ENCODE measurements around the gene BRINP1. TPM values are rescaled to one million over a fixed set of nuclear protein-coding genes. Genes with fewer than 3 reads are reported as not detected.

BRINP1 gene
- total RNA-seq, 1 donor from 2014 or later, result 11.4 TPM

DNA sequence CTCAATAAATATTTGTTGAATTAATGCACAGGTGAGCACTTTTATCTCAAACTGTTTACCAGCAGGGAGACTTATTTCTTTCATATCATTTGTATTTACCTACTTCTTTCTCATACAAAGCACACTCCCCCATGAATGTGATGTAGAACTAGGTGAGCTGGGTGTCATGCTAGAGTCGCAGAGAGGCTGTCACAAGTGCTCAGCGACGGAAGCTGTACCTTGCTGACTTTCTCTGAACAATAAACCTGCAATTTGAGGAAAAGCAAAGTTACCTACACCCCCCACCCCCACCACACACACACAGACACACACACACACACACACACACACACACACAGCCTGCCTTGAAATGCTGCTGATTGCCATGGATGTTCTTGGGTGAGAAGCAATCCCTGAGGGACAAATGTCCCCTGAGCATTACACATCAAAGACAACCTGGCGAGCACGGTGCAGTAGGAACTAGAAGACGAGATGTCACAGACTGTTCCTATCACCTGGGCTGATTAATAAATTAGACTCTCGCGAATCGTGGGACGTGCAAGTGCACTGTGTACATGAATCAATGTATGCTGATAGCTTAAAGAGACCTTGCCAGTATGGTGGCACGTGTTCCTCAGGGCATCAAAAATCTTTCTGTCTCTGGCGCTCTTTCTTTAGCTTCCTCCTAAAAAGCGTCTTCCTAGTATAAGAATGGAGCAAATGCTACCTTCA lies 66.1 kb downstream of the BRINP1 start:
- H3K4me1 Mint-ChIP-seq (ENCODE audit: unreplicated experiment), result peaks cover 4% of the 10 kb centered on the region

DNA sequence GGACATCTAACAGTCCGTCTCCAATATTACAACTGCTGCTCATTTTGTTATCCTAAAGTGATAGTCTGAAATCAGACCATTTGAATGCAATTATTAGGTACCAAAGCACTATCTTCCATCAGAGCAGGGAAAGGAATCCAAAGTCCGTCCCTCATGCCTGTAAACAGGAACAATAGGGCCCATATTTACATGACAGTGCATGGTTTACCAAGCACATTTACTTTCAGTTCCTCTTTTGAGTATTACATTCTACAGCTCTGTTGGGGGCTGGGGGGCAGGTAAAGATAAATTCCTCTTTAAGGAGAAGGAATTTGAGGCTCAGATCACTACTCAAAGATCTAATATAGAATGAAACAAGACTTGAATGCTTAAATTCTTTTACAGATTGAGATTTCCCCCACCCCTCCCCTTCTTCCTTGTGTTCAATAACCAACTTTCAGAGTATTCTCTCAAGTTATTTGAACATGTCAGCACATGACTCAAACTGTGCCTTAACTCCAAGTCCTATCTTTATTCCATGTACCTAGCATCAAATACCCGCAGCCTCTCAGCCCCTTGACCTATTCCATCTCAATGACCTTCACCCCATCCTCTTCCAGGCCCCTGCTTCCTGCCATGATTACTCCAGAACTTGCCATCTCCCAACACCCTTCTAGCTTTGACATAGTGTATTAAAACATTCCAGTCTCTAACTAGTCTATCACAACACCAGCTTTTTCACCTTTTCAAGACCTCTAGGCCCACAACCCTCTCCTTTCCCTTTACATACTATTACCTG lies 71.0 kb downstream of the BRINP1 start:
- no peak for DNase-seq (ENCODE audit: extremely low spot score, unreplicated experiment)
- H3K4me3 Mint-ChIP-seq, result no peak overlapping the region

More for the DNA sequence above, 66.1 kb downstream of the BRINP1 start:
- no peak for DNase-seq (ENCODE audit: extremely low spot score, unreplicated experiment)
- H3K27ac Mint-ChIP-seq, result no peak overlapping the region
- no peaks in the 10 kb centered on the region for H3K9me3 Mint-ChIP-seq
- no peaks in the 10 kb centered on the region for H3K36me3 Mint-ChIP-seq
- no peak overlapping the region for H3K4me3 Mint-ChIP-seq
- TF ChIP-seq, protein P1, sequence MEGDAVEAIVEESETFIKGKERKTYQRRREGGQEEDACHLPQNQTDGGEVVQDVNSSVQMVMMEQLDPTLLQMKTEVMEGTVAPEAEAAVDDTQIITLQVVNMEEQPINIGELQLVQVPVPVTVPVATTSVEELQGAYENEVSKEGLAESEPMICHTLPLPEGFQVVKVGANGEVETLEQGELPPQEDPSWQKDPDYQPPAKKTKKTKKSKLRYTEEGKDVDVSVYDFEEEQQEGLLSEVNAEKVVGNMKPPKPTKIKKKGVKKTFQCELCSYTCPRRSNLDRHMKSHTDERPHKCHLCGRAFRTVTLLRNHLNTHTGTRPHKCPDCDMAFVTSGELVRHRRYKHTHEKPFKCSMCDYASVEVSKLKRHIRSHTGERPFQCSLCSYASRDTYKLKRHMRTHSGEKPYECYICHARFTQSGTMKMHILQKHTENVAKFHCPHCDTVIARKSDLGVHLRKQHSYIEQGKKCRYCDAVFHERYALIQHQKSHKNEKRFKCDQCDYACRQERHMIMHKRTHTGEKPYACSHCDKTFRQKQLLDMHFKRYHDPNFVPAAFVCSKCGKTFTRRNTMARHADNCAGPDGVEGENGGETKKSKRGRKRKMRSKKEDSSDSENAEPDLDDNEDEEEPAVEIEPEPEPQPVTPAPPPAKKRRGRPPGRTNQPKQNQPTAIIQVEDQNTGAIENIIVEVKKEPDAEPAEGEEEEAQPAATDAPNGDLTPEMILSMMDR (conservative IDR thresholded peaks at IDR 0.05), result no peak
- no peaks in the 10 kb centered on the region for H3K27me3 Mint-ChIP-seq

DNA sequence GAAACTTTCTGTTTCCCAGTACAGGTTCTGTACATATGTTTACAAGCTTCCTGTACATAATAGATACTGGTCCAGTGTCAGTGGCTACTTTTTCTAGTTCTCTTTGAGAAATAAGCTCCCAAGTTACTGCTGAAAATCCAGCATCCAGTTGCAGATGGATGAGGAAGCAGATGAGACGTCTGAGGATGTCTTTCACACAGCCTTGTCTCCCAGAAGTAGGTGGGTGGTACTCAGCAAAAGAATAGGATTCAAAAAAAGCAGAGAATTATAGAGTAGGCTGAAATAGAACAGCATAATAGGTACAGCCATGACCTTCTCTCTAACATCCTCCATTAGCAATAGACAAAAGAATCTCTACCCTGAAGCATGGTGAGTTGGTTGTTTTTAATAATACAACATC lies 77.7 kb downstream of the BRINP1 start:
- Mint-ChIP-seq H3K27me3 (no peaks in the 10 kb centered on the region), H3K4me3 (no peak overlapping the region), H3K27ac (no peak overlapping the region), H3K4me1 (ENCODE audit: unreplicated experiment) (no peaks in the 10 kb centered on the region), H3K9me3 (no peaks in the 10 kb centered on the region), H3K36me3 (no peaks in the 10 kb centered on the region)
- no peak for DNase-seq (ENCODE audit: extremely low spot score, unreplicated experiment)
- TF ChIP-seq, protein P1 (conservative IDR thresholded peaks at IDR 0.05), result no peak

More for the DNA sequence above, 71.0 kb downstream of the BRINP1 start:
- no peaks in the 10 kb centered on the region for H3K36me3 Mint-ChIP-seq
- no peak overlapping the region for H3K27ac Mint-ChIP-seq
- H3K27me3 Mint-ChIP-seq, result no peaks in the 10 kb centered on the region
- H3K4me1 Mint-ChIP-seq (ENCODE audit: unreplicated experiment), result no peaks in the 10 kb centered on the region
- TF ChIP-seq, protein P1 (conservative IDR thresholded peaks at IDR 0.05), result no peak
- no peaks in the 10 kb centered on the region for H3K9me3 Mint-ChIP-seq

DNA sequence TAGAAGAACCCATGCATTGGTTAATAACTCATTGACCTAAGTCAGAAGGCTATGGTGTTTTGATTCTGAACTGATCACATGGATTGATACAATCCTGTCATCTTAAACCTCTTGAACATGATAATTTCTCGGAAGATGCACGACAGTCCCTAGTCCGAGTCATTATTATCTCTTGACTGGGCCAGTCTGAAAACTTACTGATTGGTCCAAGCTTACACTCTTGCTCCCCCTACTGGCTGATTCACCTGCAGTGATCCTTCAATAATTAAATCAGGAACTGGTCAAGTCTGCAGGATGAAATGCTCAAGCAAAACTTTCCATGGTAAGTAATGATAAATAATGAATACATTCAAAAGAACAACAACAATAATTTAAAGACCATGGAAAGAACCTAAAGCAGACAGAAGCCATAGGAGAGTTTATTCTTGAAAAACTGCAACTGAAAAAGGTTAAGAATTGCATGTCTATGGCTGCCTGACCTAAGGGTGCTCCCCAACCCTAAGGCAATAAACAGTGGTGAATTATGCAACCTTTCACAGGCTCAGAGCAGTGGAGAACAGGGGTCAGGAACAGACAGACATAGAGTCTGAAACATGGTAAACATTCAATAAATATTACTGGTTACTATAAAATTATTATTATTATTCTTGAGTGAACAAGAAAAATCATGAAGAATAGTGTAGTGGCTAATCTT lies 79.3 kb downstream of the BRINP1 start:
- no peak for DNase-seq (ENCODE audit: extremely low spot score, unreplicated experiment)
- H3K27ac Mint-ChIP-seq, result no peak overlapping the region

More for the DNA sequence above, 79.3 kb downstream of the BRINP1 start:
- TF ChIP-seq, protein P1 (conservative IDR thresholded peaks at IDR 0.05), result peak; percentile 87
- Mint-ChIP-seq H3K36me3 (no peaks in the 10 kb centered on the region), H3K27me3 (no peaks in the 10 kb centered on the region), H3K4me3 (no peak overlapping the region), H3K4me1 (ENCODE audit: unreplicated experiment) (no peaks in the 10 kb centered on the region), H3K9me3 (no peaks in the 10 kb centered on the region)

All from type B pancreatic cell (in vitro differentiated cells).